ENCODE data around the gene GPR142.

Gene GPR142

GRCh38 chr17:74371653-74372147, 4.4 kb downstream of the GPR142 start:
- no peak for DNase-seq

DNA sequence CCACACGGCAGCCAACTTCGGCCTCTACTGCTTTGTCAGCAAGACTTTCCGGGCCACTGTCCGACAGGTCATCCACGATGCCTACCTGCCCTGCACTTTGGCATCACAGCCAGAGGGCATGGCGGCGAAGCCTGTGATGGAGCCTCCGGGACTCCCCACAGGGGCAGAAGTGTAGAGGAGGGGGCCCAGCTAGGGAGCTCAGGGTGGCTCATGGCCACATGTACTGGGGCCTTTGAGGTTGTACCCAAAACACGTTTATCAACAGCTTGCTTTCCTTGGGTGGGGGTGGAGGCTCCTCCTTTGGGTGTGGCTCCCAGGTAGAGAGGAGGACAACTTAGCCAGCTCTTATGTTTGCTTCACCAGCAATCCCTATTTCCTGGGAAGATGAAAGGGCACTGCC, 5.1 kb downstream of the GPR142 start:
- no peak for DNase-seq

DNA sequence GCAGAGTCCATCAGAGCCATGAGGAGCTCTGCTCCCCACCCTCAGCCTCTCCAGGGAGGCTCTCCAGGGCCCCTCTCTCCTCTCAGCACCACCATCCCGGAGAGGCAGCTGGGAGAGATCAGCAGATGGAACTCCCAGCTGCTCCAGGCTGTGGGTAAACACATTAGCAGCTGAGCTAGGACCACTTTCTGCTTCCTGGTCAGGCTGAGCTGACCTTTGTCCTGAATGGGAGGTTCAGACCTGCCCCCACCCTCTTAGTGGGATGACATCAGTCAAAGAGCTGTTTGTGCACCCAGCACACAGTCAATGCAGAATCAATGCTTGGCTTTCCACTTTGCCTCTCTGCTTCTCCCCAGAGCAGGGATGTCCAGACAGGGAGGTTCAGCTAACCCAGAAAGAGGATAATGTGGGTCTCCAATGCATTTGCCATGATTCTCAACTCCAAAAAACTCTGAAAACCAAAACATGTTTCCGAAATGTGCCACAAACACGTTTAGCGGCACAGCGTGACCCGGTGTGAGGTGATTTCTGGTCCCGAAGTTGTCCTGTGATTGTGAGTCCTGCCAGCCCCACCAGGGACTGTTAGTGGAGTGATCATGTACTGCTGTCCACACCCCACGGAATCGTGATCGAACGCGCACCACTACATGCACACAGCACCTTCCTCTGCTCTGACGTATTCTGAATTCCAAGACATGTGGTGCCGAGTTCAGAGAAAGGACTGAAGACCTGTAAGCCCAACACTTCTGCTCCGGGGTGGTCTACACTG, 6.7 kb downstream of the GPR142 start:
- no peak for DNase-seq

DNA sequence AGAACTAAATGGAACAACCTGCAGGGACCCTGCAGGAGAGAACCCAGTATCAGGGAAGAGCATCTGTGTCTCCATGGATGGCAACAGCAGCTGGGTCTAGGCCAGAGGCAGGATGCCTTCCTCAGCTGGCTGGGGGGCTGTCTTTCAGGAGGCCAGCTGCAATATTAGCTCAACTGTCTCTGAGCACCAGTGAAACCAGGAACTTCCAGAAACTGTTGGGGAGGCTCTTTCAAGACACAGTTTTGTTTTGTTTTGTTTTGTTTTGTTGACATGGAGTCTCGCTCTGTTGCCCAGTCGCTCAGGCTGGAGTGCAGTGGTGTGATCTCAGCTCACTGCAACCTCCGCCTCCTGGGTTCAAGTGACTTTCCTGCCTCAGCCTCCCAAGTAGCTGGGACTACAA, 7.6 kb downstream of the GPR142 start:
- DNase-seq = no peak

- DNase-seq = peak; percentile 58
Observed at GRCh38 chr17:74379495-74380085, 12.3 kb downstream of the GPR142 start.

DNA sequence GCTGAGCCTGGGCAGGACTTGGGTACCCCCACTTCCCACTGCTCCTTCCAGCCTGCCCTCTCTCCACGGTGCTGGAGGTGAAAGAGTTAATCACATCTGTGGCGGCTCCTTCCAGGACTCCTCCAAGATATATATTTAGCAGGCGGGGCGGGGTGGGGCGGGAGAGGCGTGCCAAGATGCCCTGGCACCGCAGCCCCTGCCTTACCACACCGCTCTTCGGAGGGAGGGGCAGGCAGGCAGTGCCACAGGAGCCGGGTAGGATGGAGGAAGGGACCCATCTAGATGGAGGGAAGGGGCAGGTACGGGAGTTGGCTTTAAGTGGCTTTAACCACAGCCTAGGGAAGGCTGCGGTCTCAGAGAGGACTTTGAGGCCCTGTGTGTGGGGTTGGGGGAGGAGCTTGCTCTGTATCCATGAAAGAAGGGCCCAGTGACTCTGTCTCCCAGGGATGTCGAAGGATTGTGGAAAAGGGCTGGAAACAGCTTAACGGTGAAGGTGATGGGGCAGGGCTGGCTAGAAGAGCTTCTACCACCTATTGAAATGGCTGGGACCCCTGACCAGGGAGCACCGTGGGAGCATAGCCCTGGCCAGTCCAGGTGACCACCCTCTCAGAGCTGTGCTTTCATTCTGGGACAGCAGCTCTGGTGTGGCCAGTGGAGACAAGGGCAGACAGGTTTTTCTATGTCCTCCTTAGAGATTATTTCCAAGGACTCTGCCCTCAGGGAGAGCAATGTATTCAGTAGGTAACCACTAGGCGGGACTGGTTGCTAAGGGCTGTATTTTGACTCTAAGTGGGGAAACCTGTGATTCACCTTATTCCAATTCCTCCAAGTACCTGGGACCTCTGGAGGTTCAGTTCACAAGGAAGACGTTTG, 13.0 kb downstream of the GPR142 start:
- peak; percentile 43 for DNase-seq

DNA sequence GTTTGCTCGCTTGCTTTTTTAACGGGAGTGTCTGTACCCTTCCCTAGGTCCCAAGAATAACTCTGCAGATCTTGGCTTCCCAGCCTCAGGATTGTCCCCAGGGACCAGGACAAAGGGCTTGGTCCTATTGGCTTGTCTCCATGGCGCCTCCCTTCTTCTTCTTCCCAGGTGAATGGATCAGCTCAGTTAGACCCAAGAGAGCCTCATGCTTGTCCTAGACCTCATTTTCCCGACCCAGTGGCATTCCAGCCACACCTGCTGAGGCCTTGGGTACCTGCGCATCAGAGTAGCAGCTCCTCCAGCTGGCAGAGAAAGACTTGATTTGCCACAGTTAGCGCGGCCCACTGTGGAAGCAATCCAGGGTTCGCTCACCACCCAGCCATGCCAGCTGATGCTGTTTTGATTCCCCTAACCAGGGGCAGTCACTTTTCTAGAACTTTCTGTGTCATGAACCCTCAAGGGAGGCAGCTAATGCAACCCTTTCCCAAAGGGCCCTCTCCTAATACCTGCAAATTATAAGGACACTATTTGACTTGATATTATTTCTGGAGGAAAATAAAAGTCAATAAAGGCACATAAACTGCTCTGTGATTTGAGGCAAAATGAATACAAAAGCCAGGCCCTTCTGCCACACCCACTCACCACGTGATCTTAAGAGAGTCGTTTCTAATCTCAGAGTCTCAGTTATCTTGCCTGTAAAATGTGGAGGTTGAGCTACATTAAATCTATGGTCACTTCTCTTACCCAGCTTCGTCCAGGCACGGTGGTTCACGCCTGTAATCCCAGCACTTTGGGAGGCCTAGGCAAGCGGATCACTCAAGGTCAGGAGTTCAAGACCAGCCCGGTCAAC, 13.9 kb downstream of the GPR142 start:
- no peak for DNase-seq

- DNase-seq = no peak
Observed at GRCh38 chr17:74383141-74383540, 15.8 kb downstream of the GPR142 start.

GRCh38 chr17:74385201-74385600, 17.9 kb downstream of the GPR142 start:
- no peak for DNase-seq

GRCh38 chr17:74386386-74386785, 19.1 kb downstream of the GPR142 start:
- no peak for DNase-seq

GRCh38 chr17:74387365-74388218, 20.3 kb downstream of the GPR142 start:
- DNase-seq = no peak

DNA sequence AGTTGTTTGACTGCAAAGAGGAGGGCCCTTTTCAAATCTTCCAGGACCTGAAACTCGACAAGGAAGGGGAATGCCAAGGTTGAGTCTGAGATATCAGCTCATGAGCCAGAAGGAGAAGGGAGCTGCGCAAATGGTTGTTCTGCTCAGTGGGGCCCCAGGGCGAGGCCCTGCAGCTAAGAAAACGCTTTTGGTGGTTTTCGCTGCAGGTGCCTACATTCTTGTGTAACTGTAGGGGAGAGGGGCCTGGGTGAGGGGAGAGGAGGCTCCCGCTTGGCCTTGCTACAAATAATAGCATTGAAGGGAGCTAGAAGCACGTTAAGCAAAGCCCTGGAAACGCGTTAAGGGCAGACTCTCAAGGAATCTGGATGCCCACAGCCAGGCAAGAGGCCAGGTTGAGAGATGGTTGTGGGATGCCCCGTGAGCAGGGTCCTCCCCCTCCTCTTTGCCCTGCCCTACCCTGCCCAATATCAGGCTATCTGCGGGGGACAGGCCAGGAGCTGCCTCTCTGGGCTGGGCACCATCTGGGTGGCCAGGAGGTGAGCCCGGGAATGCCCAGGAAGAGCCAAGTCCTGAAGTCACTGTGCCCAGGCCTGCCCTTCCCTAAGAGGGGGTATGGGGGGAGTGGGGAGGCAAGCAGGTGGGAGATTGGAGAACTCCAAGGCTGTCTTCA, 21.9 kb downstream of the GPR142 start:
- DNase-seq = no peak

GRCh38 chr17:74389937-74390679, 22.8 kb downstream of the GPR142 start:
- DNase-seq = no peak

DNA sequence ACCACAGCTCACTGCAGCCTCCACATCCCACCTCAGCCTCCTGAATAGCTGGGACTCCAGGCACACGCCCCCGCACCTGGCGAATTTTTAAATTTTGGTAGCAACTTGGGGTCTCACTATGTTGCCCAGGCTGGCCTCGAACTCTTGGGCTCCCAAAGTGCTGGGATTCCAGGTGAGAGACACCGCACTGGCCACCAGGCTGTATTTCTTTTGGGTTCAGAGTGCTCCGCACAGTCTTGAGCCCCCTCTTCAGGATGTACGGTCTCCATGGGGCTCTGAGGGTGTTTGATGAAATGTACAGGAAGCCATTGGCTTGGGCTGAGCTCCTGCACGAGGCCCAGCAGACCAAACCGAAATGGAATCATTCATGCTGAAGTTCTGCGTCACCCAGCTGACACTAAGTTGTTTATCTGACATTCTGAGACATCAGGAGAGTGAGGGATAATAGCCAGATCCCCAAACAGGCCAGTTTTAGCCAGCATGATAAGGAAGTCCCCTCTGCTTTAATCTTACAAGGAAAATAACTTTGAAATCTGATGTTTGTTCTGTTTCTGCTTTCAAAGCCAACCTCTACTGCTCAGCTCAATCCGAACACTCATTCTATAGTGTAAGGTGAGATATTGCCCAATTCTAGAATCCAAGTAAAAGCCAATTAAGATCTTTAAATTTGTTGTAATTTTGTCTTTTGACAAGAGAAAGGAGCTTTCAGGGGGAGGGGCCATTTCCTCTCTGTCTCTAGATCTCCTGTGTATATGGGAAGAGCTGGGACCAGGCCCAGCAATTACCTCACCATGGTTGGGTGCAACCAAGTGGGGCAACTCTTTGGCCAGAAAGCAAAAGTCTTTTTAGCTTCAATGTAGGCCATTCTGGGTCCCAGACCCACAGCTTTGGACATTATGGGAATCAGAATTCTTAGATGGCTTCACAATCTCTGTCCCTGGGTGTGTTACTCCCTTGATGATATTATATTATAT, 23.7 kb downstream of the GPR142 start:
- DNase-seq = no peak

DNA sequence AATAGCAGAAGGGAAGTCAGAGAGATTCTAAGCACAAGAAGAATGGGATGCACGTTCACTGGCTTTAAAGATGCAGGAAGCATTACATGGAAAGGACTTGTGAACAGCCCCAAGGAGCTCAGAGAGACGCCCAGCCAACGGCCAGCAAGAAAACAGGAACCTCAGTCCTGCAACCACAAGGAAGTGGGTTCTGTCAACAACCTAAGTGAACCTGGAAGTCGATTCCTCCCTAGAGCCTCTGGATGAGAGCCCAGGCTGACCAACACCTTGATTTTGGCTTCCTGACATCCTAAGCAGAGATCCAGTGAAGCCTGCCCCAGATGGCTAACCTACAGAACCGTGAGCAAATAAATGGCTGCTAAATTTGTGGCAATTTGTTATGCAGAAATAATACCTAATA, 24.5 kb downstream of the GPR142 start:
- DNase-seq = no peak

- DNase-seq = no peak
Observed at GRCh38 chr17:74392848-74393247, 25.5 kb downstream of the GPR142 start.

GRCh38 chr17:74393346-74393942, 26.1 kb downstream of the GPR142 start:
- no peak for DNase-seq

DNA sequence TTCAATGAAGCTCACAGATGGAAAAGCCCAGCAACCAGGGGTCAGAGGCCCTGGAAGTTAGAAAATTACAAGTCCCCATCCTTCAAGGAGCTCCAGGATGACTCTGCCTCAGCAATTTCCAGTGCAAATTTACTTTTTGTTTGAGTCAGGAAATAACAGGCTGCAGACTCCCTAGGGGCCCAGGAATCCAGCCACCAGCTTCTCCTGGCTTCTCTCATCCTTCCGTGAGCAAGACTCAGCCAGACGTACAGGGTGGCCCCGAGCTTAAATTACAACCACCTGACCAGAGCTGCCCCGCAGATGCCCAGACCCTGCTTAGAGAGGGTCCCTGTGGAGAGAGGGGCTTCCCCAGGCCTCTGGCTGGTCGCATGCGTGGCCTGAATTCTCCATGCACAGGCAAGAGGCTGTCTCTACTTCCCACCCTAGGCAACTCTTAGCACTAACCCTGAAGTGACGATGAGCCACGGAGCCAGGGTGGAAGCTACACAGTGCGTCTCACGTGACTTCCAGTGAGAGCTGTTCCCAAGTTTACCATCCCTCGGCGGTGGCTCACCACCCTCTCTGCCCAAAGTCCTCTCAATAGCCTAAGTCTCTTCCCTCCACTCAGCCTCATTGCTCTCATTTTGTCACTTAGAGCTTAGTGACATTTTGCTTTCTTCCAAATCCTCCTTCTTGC, 27.1 kb downstream of the GPR142 start:
- no peak for DNase-seq

Data from NCI-H226 (cell line).